GM21526 (cell line): ENCODE measurements around the gene GPAM.
"Not testable (repeated sequence)": the region's sequence is repeated elsewhere in the genome, so short reads cannot be mapped to it uniquely, and the experiment has no call there.

Experiments
- ATAC-seq: cut with Tn5 transposase; IDR thresholded peaks from one replicate; pipeline ENCODE4 v1.9.1; 2021; ENCODE audit warnings: moderate library complexity; ENCODE audit not compliant: unreplicated experiment, low FRiP score

The GPAM gene

GRCh38 chr10:112183329-112184051 lies at the start of gene GPAM:
TSS of gene GPAM (minus strand) at chr10:112183765. CDS start at chr10:112181784, 1,981 bp downstream.
- peak; percentile 93 for ATAC-seq

- no peak for ATAC-seq
These were observed 49.1 kb upstream of the GPAM start for GRCh38 chr10:112232670-112233069.

- ATAC-seq, result no peak
These were observed 48.2 kb upstream of the GPAM start for GRCh38 chr10:112231602-112232400.

GRCh38 chr10:112230325-112230988 lies 46.9 kb upstream of the GPAM start:
- no peak for ATAC-seq

- ATAC-seq, result no peak
These were observed 46.3 kb upstream of the GPAM start for GRCh38 chr10:112229901-112230300.

GRCh38 chr10:112229096-112229495 lies 45.5 kb upstream of the GPAM start:
- ATAC-seq, result no peak

GRCh38 chr10:112228366-112229088 lies 45.0 kb upstream of the GPAM start:
- not testable (repeated sequence) for ATAC-seq

- ATAC-seq, result no peak
These were observed 43.9 kb upstream of the GPAM start for GRCh38 chr10:112227331-112227987.

GRCh38 chr10:112226439-112227248 lies 43.1 kb upstream of the GPAM start:
- ATAC-seq, result no peak

GRCh38 chr10:112225771-112226438 lies 42.3 kb upstream of the GPAM start:
- no peak for ATAC-seq

GRCh38 chr10:112224933-112225529 lies 41.5 kb upstream of the GPAM start:
- ATAC-seq, result no peak

GRCh38 chr10:112223725-112224124 lies 40.2 kb upstream of the GPAM start:
- no peak for ATAC-seq

GRCh38 chr10:112222799-112223198 lies 39.2 kb upstream of the GPAM start:
- no peak for ATAC-seq

- no peak for ATAC-seq
These were observed 38.0 kb upstream of the GPAM start for GRCh38 chr10:112221545-112221944.

- ATAC-seq, result no peak
These were observed 35.4 kb upstream of the GPAM start for GRCh38 chr10:112218960-112219359.

GRCh38 chr10:112218036-112218390 lies 34.4 kb upstream of the GPAM start:
- no peak for ATAC-seq

GRCh38 chr10:112217386-112218035 lies 33.9 kb upstream of the GPAM start:
- no peak for ATAC-seq

GRCh38 chr10:112216966-112217365 lies 33.4 kb upstream of the GPAM start:
- no peak for ATAC-seq
